Nephron progenitor cell (in vitro differentiated cells): ENCODE data around the gene IFNL3.
"Not testable (repeated sequence)": the region's sequence is repeated elsewhere in the genome, so short reads cannot be mapped to it uniquely, and the experiment has no call there.

Experiments
- DNase-seq: peaks from one replicate; pipeline ENCODE4 v3.0.0; 2021
- H3K27ac Mint-ChIP-seq: 2 replicates; pipeline ENCODE4 v1.8.0; 2021; ENCODE audit warnings: mild to moderate bottlenecking, moderate library complexity, mixed read lengths
- H3K27me3 Mint-ChIP-seq: 2 replicates; pipeline ENCODE4 v1.8.0; 2021; ENCODE audit warnings: mild to moderate bottlenecking, low read depth, mixed read lengths; ENCODE audit not compliant: poor library complexity
- H3K36me3 Mint-ChIP-seq: 2 replicates; pipeline ENCODE4 v1.8.0; 2021; ENCODE audit warnings: low read depth, mixed read lengths
- H3K4me1 Mint-ChIP-seq: 2 replicates; pipeline ENCODE4 v1.8.0; 2021; ENCODE audit warnings: mixed read lengths
- H3K4me3 Mint-ChIP-seq: 2 replicates; pipeline ENCODE4 v1.8.0; 2021; ENCODE audit warnings: mild to moderate bottlenecking, moderate library complexity, mixed read lengths
- H3K9me3 Mint-ChIP-seq: 2 replicates; pipeline ENCODE4 v1.8.0; 2021; ENCODE audit warnings: mild to moderate bottlenecking, moderate library complexity, mixed read lengths
- CTCF ChIP-seq: fragments of 200-600 bp; sonication (generic); IDR thresholded peaks from 2 replicates; pipeline ENCODE4 v1.5.0; 2021; ENCODE audit warnings: antibody characterized with exemption

The IFNL3 gene

GRCh38 chr19:39248806-39249205 lies 4.0 kb upstream of the IFNL3 start, which contains the start of gene IFNL4:
TSS of gene IFNL4 (minus strand) at chr19:39248856.
- H3K4me3 Mint-ChIP-seq, result peak within 1 kb of the TSS; percentile 39
- H3K4me1 Mint-ChIP-seq, result no peaks in the 10 kb centered on the region
- no peaks in the 10 kb centered on the region for H3K36me3 Mint-ChIP-seq
- no peak for TF ChIP-seq CTCF
- H3K9me3 Mint-ChIP-seq, result no peaks in the 10 kb centered on the region
- H3K27me3 Mint-ChIP-seq, result peaks cover 89% of the 10 kb centered on the region
- DNase-seq, result no peak
- no peak within 1 kb of the TSS for H3K27ac Mint-ChIP-seq

GRCh38 chr19:39247701-39248664 lies 3.2 kb upstream of the IFNL3 start:
- peak; percentile 60 for DNase-seq
- H3K4me3 Mint-ChIP-seq, result no peak overlapping the region
- peaks cover 7% of the 10 kb centered on the region for H3K4me1 Mint-ChIP-seq
- no peak for TF ChIP-seq CTCF
- H3K27me3 Mint-ChIP-seq, result peaks cover 88% of the 10 kb centered on the region
- no peaks in the 10 kb centered on the region for H3K36me3 Mint-ChIP-seq
- no peak overlapping the region for H3K27ac Mint-ChIP-seq
- H3K9me3 Mint-ChIP-seq, result no peaks in the 10 kb centered on the region

- Mint-ChIP-seq H3K4me1 (peaks cover 7% of the 10 kb centered on the region), H3K27ac (no peak overlapping the region), H3K36me3 (no peaks in the 10 kb centered on the region), H3K4me3 (peak overlapping the region; percentile 18), H3K9me3 (no peaks in the 10 kb centered on the region), H3K27me3 (peaks cover 84% of the 10 kb centered on the region)
- no peak for TF ChIP-seq CTCF
- DNase-seq, result peak; percentile 62
These were observed 2.3 kb upstream of the IFNL3 start for GRCh38 chr19:39246951-39247669.

- DNase-seq, H3K4me3 Mint-ChIP-seq, H3K9me3 Mint-ChIP-seq, H3K4me1 Mint-ChIP-seq, H3K27ac Mint-ChIP-seq, H3K36me3 Mint-ChIP-seq: not testable (repeated sequence)
- peaks cover 80% of the 10 kb centered on the region for H3K27me3 Mint-ChIP-seq
These were observed 360 bp upstream of the IFNL3 start for GRCh38 chr19:39245166-39245565.

GRCh38 chr19:39243741-39244140 lies 1.1 kb downstream of the IFNL3 start:
- not testable (repeated sequence) for H3K27ac Mint-ChIP-seq, H3K36me3 Mint-ChIP-seq, H3K4me3 Mint-ChIP-seq, H3K4me1 Mint-ChIP-seq, H3K9me3 Mint-ChIP-seq, DNase-seq
- peaks cover 80% of the 10 kb centered on the region for H3K27me3 Mint-ChIP-seq

GRCh38 chr19:39240421-39240820 lies 4.4 kb downstream of the IFNL3 start:
- H3K27me3 Mint-ChIP-seq, result peaks cover 85% of the 10 kb centered on the region
- no peaks in the 10 kb centered on the region for H3K9me3 Mint-ChIP-seq
- no peak for DNase-seq
- H3K27ac Mint-ChIP-seq, result no peak overlapping the region
- no peak overlapping the region for H3K4me3 Mint-ChIP-seq
- TF ChIP-seq CTCF, result no peak
- no peaks in the 10 kb centered on the region for H3K36me3 Mint-ChIP-seq
- peaks cover 7% of the 10 kb centered on the region for H3K4me1 Mint-ChIP-seq
